HepG2 (cell line): Measurements from ENCODE around the gene MTMR10. TPM values are rescaled to one million over a fixed set of nuclear protein-coding genes. Genes with fewer than 3 reads are reported as not detected.
A peak's percentile ranks its signal among the peaks of the same experiment; 100 is the strongest.

ENCODE experiments used
- ATAC-seq: fragments of 200-7000 bp; cut with Tn5 transposase; 3 replicates; pipeline ENCODE4 v1.9.1; 2020; ENCODE audit warnings: mild to moderate bottlenecking, moderate library complexity
- BruUV-seq: library from RNA; stranded (reverse); fragments of 400-500 nt; replicated peaks from 2 replicates; lab custom pipeline; 2021; lab: Mats Ljungman, UMichigan
- CTCF ChIA-PET: fragments of 300-600 bp; formaldehyde crosslinking; extraction: SDS; loops from one replicate; lab custom pipeline; 2021; ENCODE audit warnings: low total read pairs, inconsistent platforms, low intra/inter-chr PET ratio; lab: Yijun Ruan, JAX
- POLR2A ChIA-PET: fragments of 350-600 bp; sonication (Branson Sonifier 250); formaldehyde crosslinking; loops from one replicate; lab custom pipeline; 2020; ENCODE audit warnings: antibody characterized with exemption, inconsistent platforms; lab: Yijun Ruan, JAX
- DNase-seq: peaks from one replicate; pipeline ENCODE4 v3.0.0-alpha.2; 2015; ENCODE audit warnings: low spot score
- FAIRE-seq: peaks from 3 replicates; lab custom pipeline; 2011; peaks lifted over from hg19 to GRCh38; lab: Jason Lieb, UNC
- H2AFZ ChIP-seq: one replicate; pipeline ENCODE4 v1.6.1; 2011; ENCODE audit warnings: low read length, inconsistent platforms
- H3K27ac ChIP-seq: fragments of 300-600 bp; 3 replicates; pipeline ENCODE4 v1.8.0; 2011; ENCODE audit warnings: mixed run types, mild to moderate bottlenecking, mixed read lengths, low read length, inconsistent platforms; ENCODE audit not compliant: insufficient read depth; ENCODE audit errors: extremely low read length
- H3K27me3 ChIP-seq, 2 experiments: fragments of 200-600 bp in 1 of 2; 2 replicates in 1 of 2; 3 replicates in 1 of 2; pipeline versions ENCODE4 v1.6.0 to v1.8.0; 2011; ENCODE audit warnings: low read length in 2 of 2, mild to moderate bottlenecking in 2 of 2, moderate library complexity in 2 of 2, inconsistent platforms in 1 of 2; ENCODE audit not compliant: insufficient read depth in 2 of 2, control insufficient read depth in 1 of 2
- H3K36me3 ChIP-seq, 2 experiments: fragments of 200-600 bp in 1 of 2; replicated peaks in 1 of 2; 2 replicates in 1 of 2; 3 replicates in 1 of 2; pipeline versions ENCODE4 v1.5.1 to v1.8.0; 2011; ENCODE audit warnings: low read length in 2 of 2, inconsistent platforms in 1 of 2; ENCODE audit not compliant: insufficient read depth in 2 of 2, control insufficient read depth in 1 of 2
- H3K4me1 ChIP-seq: 2 replicates; pipeline ENCODE4 v1.5.1; 2012; ENCODE audit warnings: low read length, inconsistent platforms; ENCODE audit not compliant: insufficient read depth
- H3K4me2 ChIP-seq: 2 replicates; pipeline ENCODE4 v1.6.0; 2011; ENCODE audit warnings: low read depth, low read length, inconsistent platforms
- H3K4me3 ChIP-seq, 3 experiments: fragments of 200-600 bp in 1 of 3; sonication (generic), shearing (Covaris generic) in 1 of 3; replicated peaks in 1 of 3; 2 replicates each; pipeline ENCODE4 v1.5.1; 2011 to 2016; ENCODE audit warnings: low read length in 3 of 3, inconsistent platforms in 2 of 3, low read depth in 2 of 3, mild to moderate bottlenecking in 2 of 3, control low read depth in 1 of 3, mixed read lengths in 1 of 3; ENCODE audit not compliant: insufficient read depth in 1 of 3
- H3K79me2 ChIP-seq: one replicate; pipeline ENCODE4 v1.6.1; 2011; ENCODE audit warnings: low read length, inconsistent platforms; ENCODE audit not compliant: insufficient read depth
- H3K9ac ChIP-seq: 2 replicates; pipeline ENCODE4 v1.6.0; 2011; ENCODE audit warnings: mild to moderate bottlenecking, low read depth, low read length, inconsistent platforms; ENCODE audit not compliant: insufficient read depth
- H3K9me3 ChIP-seq: 2 replicates; pipeline ENCODE4 v1.5.1; 2012; ENCODE audit warnings: mild to moderate bottlenecking, low read length
- H4K20me1 ChIP-seq: 2 replicates; pipeline ENCODE4 v1.6.0; 2011; ENCODE audit warnings: inconsistent platforms, mild to moderate bottlenecking, low read length, moderate library complexity; ENCODE audit not compliant: insufficient read depth
- HNRNPH1 ChIP-seq: fragments of 200-400 bp; formaldehyde crosslinking; optimal IDR thresholded peaks from 2 replicates; pipeline ENCODE3; 2017; ENCODE audit warnings: mild to moderate bottlenecking, low read depth, low read length
- KDM5B ChIP-seq: sonication (generic); formaldehyde crosslinking; IDR thresholded peaks from 2 replicates; pipeline ENCODE4 v1.4.0; 2020; ENCODE audit warnings: missing genetic modification reagents, mild to moderate bottlenecking, borderline replicate concordance
- NR2F1 ChIP-seq, 2 experiments: fragments of 450-650 bp in 1 of 2; formaldehyde crosslinking in 1 of 2; IDR thresholded peaks; 2 replicates each; pipeline versions ENCODE4 v1.5.0 to v1.6.1; 2016 to 2020; ENCODE audit warnings: mild to moderate bottlenecking in 1 of 2, missing compliant biosample characterization in 1 of 2, missing genetic modification reagents in 1 of 2, moderate library complexity in 1 of 2
- RARA ChIP-seq: IDR thresholded peaks from 2 replicates; pipeline ENCODE4 v1.6.1; 2016; ENCODE audit warnings: missing genetic modification reagents, missing compliant biosample characterization
- TBL1XR1 ChIP-seq: fragments of 150-350 bp; IDR thresholded peaks from 2 replicates; pipeline ENCODE4 v1.6.1; 2014; ENCODE audit warnings: borderline replicate concordance, low read length; ENCODE audit not compliant: partially characterized antibody
- ZNF83 ChIP-seq: sonication (generic); formaldehyde crosslinking; IDR thresholded peaks from 2 replicates; pipeline ENCODE4 v1.4.0; 2020; ENCODE audit warnings: missing genetic modification reagents, mild to moderate bottlenecking, borderline replicate concordance
- WGBS: methylation state at CpG from one replicate; pipeline ENCODE4 v1.1.6; 2017; ENCODE audit warnings: low lambda C conversion rate; 5-methylcytosine and 5-hydroxymethylcytosine counted together
- in situ Hi-C: cut with HindIII; loops from 2 replicates; pipeline ENCODE4 v1.10.0; 2017; ENCODE audit warnings: low pct_unique_long_range_greater_than_20kb; ENCODE audit not compliant: extremely low pct_ligation_motif_present
- intact Hi-C: fragments of 100-400 bp; cut with micrococcal nuclease; formaldehyde crosslinking; loops from one replicate; pipeline ENCODE4 v1.10.0; 2022; ENCODE audit not compliant: unreplicated experiment
- polyA plus RNA-seq, 8 experiments: library from polyadenylated mRNA; depleted of rRNA in 3 of 8; stranded (reverse) in 7 of 8; unstranded in 1 of 8; fragments of >200 nt; fragmentation: Illumina TruSeq in 4 of 8; extraction: Trizol in 4 of 8; gene quantifications; 2 replicates each; pipeline versions ENCODE4 v1.2.1 to v1.2.3, GENCODE V29; 2011 to 2016; ENCODE audit warnings: low read depth in 4 of 8, missing spikeins in 1 of 8, mixed read lengths in 1 of 8; ENCODE audit not compliant: insufficient read depth in 1 of 8
- total RNA-seq, 5 experiments: library from RNA; depleted of rRNA; stranded (reverse); fragments of >200 nt; fragmentation: Illumina TruSeq; extraction: Trizol; gene quantifications; 2 replicates each; pipeline ENCODE4 v1.2.3, GENCODE V29; 2016; ENCODE audit warnings: low read depth in 1 of 5
- TF ChIP-seq, protein P1 (sequence below), 2 experiments: fragments of 450-650 bp in 1 of 2; sonication (generic) in 1 of 2; formaldehyde crosslinking in 1 of 2; IDR thresholded peaks; 2 replicates each; pipeline versions ENCODE4 v1.6.1 to v1.8.0; 2016 to 2022; ENCODE audit warnings: antibody characterized with exemption in 1 of 2, mild to moderate bottlenecking in 1 of 2, missing genetic modification reagents in 1 of 2
- TF ChIP-seq, protein P2 (sequence below): IDR thresholded peaks from 2 replicates; pipeline ENCODE4 v1.6.1; 2016; ENCODE audit warnings: low read depth, control low read depth

The MTMR10 gene
- total and polyA plus RNA-seq, 2 of the 13 experiments (the other 11 are each of a cell fraction or from before 2014, with no cell fraction given): 10.2 to 17.4 TPM

DNA sequence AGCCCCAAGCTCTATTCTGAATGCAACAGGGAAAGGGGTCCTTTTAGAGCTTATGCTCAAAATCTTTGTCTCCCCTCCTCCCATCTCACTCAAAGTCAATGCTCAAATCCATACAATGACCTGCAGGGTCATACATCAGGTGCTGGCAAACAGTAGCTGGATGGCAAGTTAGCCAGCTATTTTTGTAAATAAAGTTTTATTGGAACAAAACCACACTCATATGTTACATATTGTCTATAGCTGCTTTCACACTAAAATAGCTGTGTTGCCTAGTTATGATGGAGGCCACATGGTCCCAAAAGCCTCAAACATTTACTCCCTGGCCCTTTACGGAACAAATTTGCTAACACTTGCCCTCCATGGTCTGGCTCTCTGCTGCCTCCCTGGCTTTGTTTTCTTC, 89.5 kb downstream of the MTMR10 start:
- TF ChIP-seq HNRNPH1 (no peak), NR2F1 (CRISPR knock-in tag; IDR thresholded peaks at IDR 0.05) (no peak), KDM5B (no peak), TBL1XR1 (no peak), ZNF83 (CRISPR knock-in tag) (no peak), RARA (no peak)
- TF ChIP-seq, protein P1, sequence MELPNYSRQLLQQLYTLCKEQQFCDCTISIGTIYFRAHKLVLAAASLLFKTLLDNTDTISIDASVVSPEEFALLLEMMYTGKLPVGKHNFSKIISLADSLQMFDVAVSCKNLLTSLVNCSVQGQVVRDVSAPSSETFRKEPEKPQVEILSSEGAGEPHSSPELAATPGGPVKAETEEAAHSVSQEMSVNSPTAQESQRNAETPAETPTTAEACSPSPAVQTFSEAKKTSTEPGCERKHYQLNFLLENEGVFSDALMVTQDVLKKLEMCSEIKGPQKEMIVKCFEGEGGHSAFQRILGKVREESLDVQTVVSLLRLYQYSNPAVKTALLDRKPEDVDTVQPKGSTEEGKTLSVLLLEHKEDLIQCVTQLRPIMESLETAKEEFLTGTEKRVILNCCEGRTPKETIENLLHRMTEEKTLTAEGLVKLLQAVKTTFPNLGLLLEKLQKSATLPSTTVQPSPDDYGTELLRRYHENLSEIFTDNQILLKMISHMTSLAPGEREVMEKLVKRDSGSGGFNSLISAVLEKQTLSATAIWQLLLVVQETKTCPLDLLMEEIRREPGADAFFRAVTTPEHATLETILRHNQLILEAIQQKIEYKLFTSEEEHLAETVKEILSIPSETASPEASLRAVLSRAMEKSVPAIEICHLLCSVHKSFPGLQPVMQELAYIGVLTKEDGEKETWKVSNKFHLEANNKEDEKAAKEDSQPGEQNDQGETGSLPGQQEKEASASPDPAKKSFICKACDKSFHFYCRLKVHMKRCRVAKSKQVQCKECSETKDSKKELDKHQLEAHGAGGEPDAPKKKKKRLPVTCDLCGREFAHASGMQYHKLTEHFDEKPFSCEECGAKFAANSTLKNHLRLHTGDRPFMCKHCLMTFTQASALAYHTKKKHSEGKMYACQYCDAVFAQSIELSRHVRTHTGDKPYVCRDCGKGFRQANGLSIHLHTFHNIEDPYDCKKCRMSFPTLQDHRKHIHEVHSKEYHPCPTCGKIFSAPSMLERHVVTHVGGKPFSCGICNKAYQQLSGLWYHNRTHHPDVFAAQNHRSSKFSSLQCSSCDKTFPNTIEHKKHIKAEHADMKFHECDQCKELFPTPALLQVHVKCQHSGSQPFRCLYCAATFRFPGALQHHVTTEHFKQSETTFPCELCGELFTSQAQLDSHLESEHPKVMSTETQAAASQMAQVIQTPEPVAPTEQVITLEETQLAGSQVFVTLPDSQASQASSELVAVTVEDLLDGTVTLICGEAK (IDR thresholded peaks at IDR 0.05): no peak
- TF ChIP-seq, protein P1 (CRISPR knock-in tag; IDR thresholded peaks at IDR 0.05): peak; percentile 90
- TF ChIP-seq, protein P2, sequence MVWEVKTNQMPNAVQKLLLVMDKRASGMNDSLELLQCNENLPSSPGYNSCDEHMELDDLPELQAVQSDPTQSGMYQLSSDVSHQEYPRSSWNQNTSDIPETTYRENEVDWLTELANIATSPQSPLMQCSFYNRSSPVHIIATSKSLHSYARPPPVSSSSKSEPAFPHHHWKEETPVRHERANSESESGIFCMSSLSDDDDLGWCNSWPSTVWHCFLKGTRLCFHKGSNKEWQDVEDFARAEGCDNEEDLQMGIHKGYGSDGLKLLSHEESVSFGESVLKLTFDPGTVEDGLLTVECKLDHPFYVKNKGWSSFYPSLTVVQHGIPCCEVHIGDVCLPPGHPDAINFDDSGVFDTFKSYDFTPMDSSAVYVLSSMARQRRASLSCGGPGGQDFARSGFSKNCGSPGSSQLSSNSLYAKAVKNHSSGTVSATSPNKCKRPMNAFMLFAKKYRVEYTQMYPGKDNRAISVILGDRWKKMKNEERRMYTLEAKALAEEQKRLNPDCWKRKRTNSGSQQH (CRISPR knock-in tag): no peak
- ATAC-seq (no peak), DNase-seq (no peak), FAIRE-seq (no peak)
- BruUV-seq: no TSS peak
- Histone ChIP-seq H3K4me1 (peaks cover 37% of the 10 kb centered on the region), H3K27me3 (no peaks in the 10 kb centered on the region), H3K9me3 (no peaks in the 10 kb centered on the region), H2AFZ (peak overlapping the region; percentile 56), H3K4me2 (no peak overlapping the region), H3K9ac (no peak overlapping the region), H3K27ac (no peak overlapping the region), H4K20me1 (no peaks in the 10 kb centered on the region), H3K4me3 (no peak overlapping the region), H3K36me3 (no peaks in the 10 kb centered on the region; a peak in 1 of 5 replicates), H3K79me2 (no peaks in the 10 kb centered on the region)
- in situ Hi-C loops: no loop called here
- ChIA-PET CTCF (no interaction called here), POLR2A (no interaction called here)
- intact Hi-C loops: loop anchor here (10.0 kb wide), 1 partner anchor 93 kb away; the partner anchor contains the start of gene MTMR10
- 75% methylated on average over 1 of the region's 1 CpG for WGBS
